ENCODE data around the gene TRPM1. TPM values are rescaled to one million over a fixed set of nuclear protein-coding genes. Genes with fewer than 3 reads are reported as not detected.

Gene TRPM1
- total and polyA plus RNA-seq, 12 donors, result 0.34 TPM; not detected in 11

DNA sequence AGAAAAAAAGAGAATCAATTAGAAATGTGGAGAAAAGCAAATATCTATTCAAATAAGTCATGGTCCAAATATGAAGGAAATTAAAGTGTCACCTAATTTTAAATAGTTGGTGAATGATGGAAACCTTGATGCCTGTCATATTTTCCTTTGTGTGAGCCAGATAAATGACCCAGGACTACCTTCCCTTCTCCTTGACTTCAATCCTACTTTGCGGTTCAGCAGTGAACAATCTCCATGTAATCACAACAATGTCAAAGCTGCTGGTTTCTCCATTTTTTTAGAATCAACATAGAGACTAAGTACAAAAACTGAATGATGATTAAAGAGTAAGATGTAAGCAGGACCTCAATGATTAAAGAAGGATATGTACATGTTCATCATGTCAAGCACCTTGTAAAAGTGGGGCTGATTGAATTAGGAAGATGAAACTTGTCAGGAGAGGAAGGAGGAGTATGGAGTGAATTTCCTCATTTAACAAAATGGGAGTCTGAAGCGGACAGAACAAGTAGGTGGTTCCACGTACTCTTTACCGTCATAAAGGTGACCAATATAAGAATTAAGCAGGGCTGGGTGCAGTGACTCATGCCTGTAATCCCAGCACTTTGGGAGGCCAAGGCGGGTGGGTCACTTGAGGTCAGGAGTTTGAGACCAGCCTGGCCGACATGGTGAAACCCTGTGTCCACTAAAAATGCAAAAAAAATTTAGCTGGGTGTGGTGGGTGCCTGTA is 43.1 kb downstream of the TRPM1 start:
- 70 to 85% (median 83%) methylated on average over 6 of the region's 6 CpGs for WGBS, 4 donors
- intact Hi-C loops (cut with DNase I), result no loop called here
- no peak for DNase-seq

GRCh38 chr15:31051496-31052080 is 49.9 kb downstream of the TRPM1 start:
- H3K27me3 ChIP-seq, result no peaks in the 10 kb centered on the region
- H3K36me3 ChIP-seq (replicated peaks in 1 of 2), result no peaks in the 10 kb centered on the region
- H3K4me3 ChIP-seq, result no peak overlapping the region
- no peaks in the 10 kb centered on the region for H3K9me3 ChIP-seq (replicated peaks in 1 of 3)
- H3K27ac ChIP-seq, result no peak overlapping the region
- TF ChIP-seq POLR2A (IDR thresholded peaks at IDR 0.05), result no peak
- TF ChIP-seq, protein P1, sequence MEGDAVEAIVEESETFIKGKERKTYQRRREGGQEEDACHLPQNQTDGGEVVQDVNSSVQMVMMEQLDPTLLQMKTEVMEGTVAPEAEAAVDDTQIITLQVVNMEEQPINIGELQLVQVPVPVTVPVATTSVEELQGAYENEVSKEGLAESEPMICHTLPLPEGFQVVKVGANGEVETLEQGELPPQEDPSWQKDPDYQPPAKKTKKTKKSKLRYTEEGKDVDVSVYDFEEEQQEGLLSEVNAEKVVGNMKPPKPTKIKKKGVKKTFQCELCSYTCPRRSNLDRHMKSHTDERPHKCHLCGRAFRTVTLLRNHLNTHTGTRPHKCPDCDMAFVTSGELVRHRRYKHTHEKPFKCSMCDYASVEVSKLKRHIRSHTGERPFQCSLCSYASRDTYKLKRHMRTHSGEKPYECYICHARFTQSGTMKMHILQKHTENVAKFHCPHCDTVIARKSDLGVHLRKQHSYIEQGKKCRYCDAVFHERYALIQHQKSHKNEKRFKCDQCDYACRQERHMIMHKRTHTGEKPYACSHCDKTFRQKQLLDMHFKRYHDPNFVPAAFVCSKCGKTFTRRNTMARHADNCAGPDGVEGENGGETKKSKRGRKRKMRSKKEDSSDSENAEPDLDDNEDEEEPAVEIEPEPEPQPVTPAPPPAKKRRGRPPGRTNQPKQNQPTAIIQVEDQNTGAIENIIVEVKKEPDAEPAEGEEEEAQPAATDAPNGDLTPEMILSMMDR (IDR thresholded peaks at IDR 0.05), result no peak
- intact Hi-C loops (cut with DNase I), result no loop called here
- no peak for DNase-seq
- 52 to 67% (median 60%) methylated on average over 3 of the region's 3 CpGs for WGBS, 4 donors
- no peaks in the 10 kb centered on the region for H3K4me1 ChIP-seq (replicated peaks in 1 of 2)

More for the DNA sequence above, 43.1 kb downstream of the TRPM1 start:
- no peak for TF ChIP-seq POLR2A (IDR thresholded peaks at IDR 0.05)
- no peak overlapping the region for H3K27ac ChIP-seq
- H3K9me3 ChIP-seq (replicated peaks in 1 of 3), result no peaks in the 10 kb centered on the region
- no peaks in the 10 kb centered on the region for H3K36me3 ChIP-seq (replicated peaks in 1 of 2)
- no peaks in the 10 kb centered on the region for H3K4me1 ChIP-seq (replicated peaks in 1 of 2)
- H3K27me3 ChIP-seq, result no peaks in the 10 kb centered on the region
- H3K4me3 ChIP-seq, result no peak overlapping the region

- Histone ChIP-seq H3K4me1 (replicated peaks in 1 of 2) (no peaks in the 10 kb centered on the region), H3K27me3 (no peaks in the 10 kb centered on the region), H3K27ac (no peak overlapping the region), H3K4me3 (no peak overlapping the region), H3K9me3 (replicated peaks in 1 of 3) (no peaks in the 10 kb centered on the region), H3K36me3 (replicated peaks in 1 of 2) (no peaks in the 10 kb centered on the region)
- intact Hi-C loops (cut with DNase I), result no loop called here
- WGBS, 4 donors, result 82 to 91% (median 87%) methylated on average over 10 of the region's 10 CpGs
- TF ChIP-seq, protein P1 (IDR thresholded peaks at IDR 0.05), result no peak
- TF ChIP-seq POLR2A (IDR thresholded peaks at IDR 0.05), result no peak
- DNase-seq, result no peak
Measured at GRCh38 chr15:31050953-31051352, 50.6 kb downstream of the TRPM1 start.

- H3K36me3 ChIP-seq (replicated peaks in 1 of 2), result no peaks in the 10 kb centered on the region
- no peaks in the 10 kb centered on the region for H3K27me3 ChIP-seq
- H3K27ac ChIP-seq, result no peak overlapping the region
- intact Hi-C loops (cut with DNase I), result no loop called here
- no peak for DNase-seq
- H3K9me3 ChIP-seq (replicated peaks in 1 of 3), result no peaks in the 10 kb centered on the region
- TF ChIP-seq POLR2A (IDR thresholded peaks at IDR 0.05), result no peak
- TF ChIP-seq, protein P1 (IDR thresholded peaks at IDR 0.05), result no peak
- no peak overlapping the region for H3K4me3 ChIP-seq
- WGBS, 4 donors, result 60 to 68% (median 63%) methylated on average over 11 to 12 of the region's 12 CpGs
- H3K4me1 ChIP-seq (replicated peaks in 1 of 2), result no peaks in the 10 kb centered on the region
Measured at GRCh38 chr15:31049682-31050615, 51.6 kb downstream of the TRPM1 start.

Measured in adrenal gland (tissue), 12 donors.